KMS-11 (cell line): ENCODE data around the gene E2F6.

ENCODE experiments used
- H2AFZ ChIP-seq: fragments of 200-600 bp; sonication (generic); 2 replicates; pipeline ENCODE4 v1.6.1; 2016; ENCODE audit warnings: antibody characterized with exemption, mixed run types, low read depth
- H3K27ac ChIP-seq: fragments of 200-600 bp; sonication (generic); 2 replicates; pipeline ENCODE4 v1.6.1; 2016; ENCODE audit warnings: mild to moderate bottlenecking, mixed run types
- H3K27me3 ChIP-seq: fragments of 200-600 bp; sonication (generic); 2 replicates; pipeline ENCODE4 v1.6.1; 2017; ENCODE audit warnings: mild to moderate bottlenecking, low read depth, mixed run types, moderate library complexity; ENCODE audit not compliant: insufficient read depth
- H3K36me3 ChIP-seq: fragments of 200-600 bp; sonication (generic); 2 replicates; pipeline ENCODE4 v1.6.1; 2017; ENCODE audit warnings: mild to moderate bottlenecking, mixed run types; ENCODE audit not compliant: insufficient read depth
- H3K4me1 ChIP-seq: fragments of 200-600 bp; sonication (generic); 2 replicates; pipeline ENCODE4 v1.6.1; 2016; ENCODE audit warnings: mild to moderate bottlenecking, low read depth, mixed run types; ENCODE audit not compliant: poor library complexity, severe bottlenecking
- H3K4me2 ChIP-seq: fragments of 200-600 bp; sonication (generic); 2 replicates; pipeline ENCODE4 v1.7.0; 2016; ENCODE audit warnings: mild to moderate bottlenecking, mixed run types
- H3K4me3 ChIP-seq: fragments of 200-600 bp; sonication (generic); IDR thresholded peaks from 2 replicates; pipeline ENCODE4 v1.6.1; 2017; ENCODE audit warnings: low read depth, low read length, mixed read lengths; ENCODE audit not compliant: insufficient read depth
- H3K79me2 ChIP-seq: fragments of 200-600 bp; sonication (generic); 2 replicates; pipeline ENCODE4 v1.6.1; 2016; ENCODE audit warnings: low read depth, mixed run types; ENCODE audit not compliant: insufficient read depth
- H3K9ac ChIP-seq: fragments of 200-600 bp; sonication (generic); 2 replicates; pipeline ENCODE4 v1.6.1; 2016; ENCODE audit warnings: mild to moderate bottlenecking, mixed run types
- H4K20me1 ChIP-seq: fragments of 200-600 bp; sonication (generic); 2 replicates; pipeline ENCODE4 v1.6.1; 2016; ENCODE audit warnings: mild to moderate bottlenecking, mixed run types; ENCODE audit not compliant: insufficient read depth
- TF ChIP-seq, protein P1 (sequence below): fragments of 200-600 bp; sonication (generic); conservative IDR thresholded peaks from 2 replicates; pipeline ENCODE4 v1.6.1; 2017; ENCODE audit warnings: low read depth, mild to moderate bottlenecking, antibody characterized with exemption, low read length, moderate library complexity, mixed read lengths

Gene E2F6

DNA sequence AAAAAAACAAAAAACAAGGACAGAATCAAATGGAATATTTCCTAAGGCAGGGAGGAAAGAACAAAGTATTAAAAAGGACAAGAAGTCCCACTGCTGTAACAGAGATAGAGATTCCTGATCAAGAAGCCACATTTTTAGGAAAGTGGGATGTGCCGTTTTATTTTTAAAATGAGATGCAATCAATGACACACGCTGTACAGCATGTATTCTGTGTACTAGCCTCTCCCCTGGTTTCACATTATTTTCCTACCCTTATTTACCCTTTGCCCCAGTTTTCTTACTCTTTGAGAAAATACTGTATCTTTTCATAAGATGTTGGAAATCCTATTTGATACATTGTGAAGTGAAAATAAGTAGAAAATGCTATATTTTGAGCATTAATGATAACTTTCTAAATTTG is 45.8 kb downstream of the E2F6 start:
- H3K9ac ChIP-seq, result no peak overlapping the region
- no peaks in the 10 kb centered on the region for H3K4me1 ChIP-seq
- H4K20me1 ChIP-seq, result no peaks in the 10 kb centered on the region
- no peaks in the 10 kb centered on the region for H3K36me3 ChIP-seq
- no peak overlapping the region for H3K27ac ChIP-seq
- H2AFZ ChIP-seq, result no peak overlapping the region
- no peaks in the 10 kb centered on the region for H3K27me3 ChIP-seq
- no peak overlapping the region for H3K4me2 ChIP-seq
- TF ChIP-seq, protein P1, sequence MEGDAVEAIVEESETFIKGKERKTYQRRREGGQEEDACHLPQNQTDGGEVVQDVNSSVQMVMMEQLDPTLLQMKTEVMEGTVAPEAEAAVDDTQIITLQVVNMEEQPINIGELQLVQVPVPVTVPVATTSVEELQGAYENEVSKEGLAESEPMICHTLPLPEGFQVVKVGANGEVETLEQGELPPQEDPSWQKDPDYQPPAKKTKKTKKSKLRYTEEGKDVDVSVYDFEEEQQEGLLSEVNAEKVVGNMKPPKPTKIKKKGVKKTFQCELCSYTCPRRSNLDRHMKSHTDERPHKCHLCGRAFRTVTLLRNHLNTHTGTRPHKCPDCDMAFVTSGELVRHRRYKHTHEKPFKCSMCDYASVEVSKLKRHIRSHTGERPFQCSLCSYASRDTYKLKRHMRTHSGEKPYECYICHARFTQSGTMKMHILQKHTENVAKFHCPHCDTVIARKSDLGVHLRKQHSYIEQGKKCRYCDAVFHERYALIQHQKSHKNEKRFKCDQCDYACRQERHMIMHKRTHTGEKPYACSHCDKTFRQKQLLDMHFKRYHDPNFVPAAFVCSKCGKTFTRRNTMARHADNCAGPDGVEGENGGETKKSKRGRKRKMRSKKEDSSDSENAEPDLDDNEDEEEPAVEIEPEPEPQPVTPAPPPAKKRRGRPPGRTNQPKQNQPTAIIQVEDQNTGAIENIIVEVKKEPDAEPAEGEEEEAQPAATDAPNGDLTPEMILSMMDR, result no peak
- no peaks in the 10 kb centered on the region for H3K79me2 ChIP-seq
- H3K4me3 ChIP-seq, result no peak overlapping the region

DNA sequence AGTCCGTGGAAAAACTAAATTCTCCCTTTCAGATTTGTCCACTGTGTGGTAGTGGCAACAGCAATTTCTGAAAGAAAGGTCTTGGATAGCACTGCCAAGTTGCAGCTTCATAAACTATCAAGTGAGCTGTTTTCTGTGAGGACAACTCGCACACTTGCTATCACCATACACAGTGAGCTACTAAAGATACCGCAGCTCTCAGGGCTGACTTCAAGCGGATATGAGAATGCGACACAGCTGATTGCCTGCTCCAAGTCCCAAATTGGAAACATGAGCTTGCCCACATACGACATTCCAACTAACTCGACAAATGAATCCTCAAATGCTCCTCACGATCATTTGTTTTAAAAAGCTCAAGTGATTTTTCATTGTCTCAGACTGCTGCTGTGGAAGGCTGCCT is 46.2 kb downstream of the E2F6 start:
- no peaks in the 10 kb centered on the region for H4K20me1 ChIP-seq
- no peak overlapping the region for H3K9ac ChIP-seq
- no peak overlapping the region for H3K4me2 ChIP-seq
- no peak overlapping the region for H3K27ac ChIP-seq
- TF ChIP-seq, protein P1, result no peak
- no peak overlapping the region for H3K4me3 ChIP-seq
- H3K79me2 ChIP-seq, result no peaks in the 10 kb centered on the region
- no peaks in the 10 kb centered on the region for H3K27me3 ChIP-seq
- H3K4me1 ChIP-seq, result no peaks in the 10 kb centered on the region
- no peaks in the 10 kb centered on the region for H3K36me3 ChIP-seq
- no peak overlapping the region for H2AFZ ChIP-seq

DNA sequence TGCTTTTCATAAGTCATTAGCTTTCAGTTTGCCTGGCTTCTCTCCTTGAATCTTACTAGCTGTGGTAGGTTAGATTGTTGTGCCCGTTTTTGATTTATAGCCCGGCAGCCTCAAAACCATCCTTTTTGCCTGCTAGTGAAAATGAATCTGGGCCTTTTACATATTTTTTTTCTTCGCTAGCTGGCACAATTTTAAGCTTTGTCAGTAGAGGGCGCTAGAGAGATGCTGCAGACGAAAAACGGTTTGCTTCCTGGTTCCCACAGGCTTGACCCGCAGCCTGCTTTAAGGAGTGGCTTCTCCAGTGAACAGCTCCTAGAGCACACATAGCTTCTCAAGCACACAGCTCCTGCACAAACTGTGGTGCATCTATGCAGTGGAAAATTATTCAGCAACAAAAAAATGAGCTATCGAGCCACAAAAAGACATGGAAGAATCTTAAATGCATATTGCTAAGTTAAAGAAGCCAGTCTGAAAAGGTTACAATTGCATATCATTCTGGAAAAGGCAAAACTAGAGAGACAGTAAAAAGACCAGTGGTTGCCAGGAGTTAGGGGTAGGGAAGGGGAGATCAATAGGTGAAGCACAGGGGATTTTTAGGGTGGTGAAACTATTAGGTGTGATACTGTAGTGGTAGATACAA is 47.9 kb downstream of the E2F6 start:
- no peaks in the 10 kb centered on the region for H3K27me3 ChIP-seq
- TF ChIP-seq, protein P1, result peak; percentile 71
- no peak overlapping the region for H3K4me3 ChIP-seq
- no peak overlapping the region for H2AFZ ChIP-seq
- no peak overlapping the region for H3K9ac ChIP-seq
- no peaks in the 10 kb centered on the region for H3K36me3 ChIP-seq
- H3K4me2 ChIP-seq, result no peak overlapping the region
- no peaks in the 10 kb centered on the region for H4K20me1 ChIP-seq
- H3K79me2 ChIP-seq, result no peaks in the 10 kb centered on the region
- H3K27ac ChIP-seq, result no peak overlapping the region
- no peaks in the 10 kb centered on the region for H3K4me1 ChIP-seq

DNA sequence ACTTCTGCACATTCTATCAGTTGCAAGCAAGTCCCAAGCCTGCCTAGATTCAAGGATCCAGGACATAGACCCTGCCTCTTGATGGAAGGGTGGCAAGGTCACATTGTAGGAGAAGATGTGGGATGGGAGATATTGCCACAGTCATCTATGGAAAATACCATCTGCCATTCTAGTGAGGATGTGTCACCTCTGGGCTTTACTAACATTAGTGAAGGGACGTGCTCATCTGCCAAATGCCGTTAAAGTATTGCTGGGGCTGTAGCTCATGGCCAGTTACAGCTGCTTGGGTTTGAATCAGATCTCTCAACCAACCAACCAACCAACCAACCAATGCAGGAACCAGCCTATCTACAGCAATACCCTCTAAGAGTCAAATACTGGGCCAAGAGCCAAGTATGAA is 49.0 kb downstream of the E2F6 start:
- Histone ChIP-seq H3K79me2 (no peaks in the 10 kb centered on the region), H3K4me1 (no peaks in the 10 kb centered on the region), H3K36me3 (no peaks in the 10 kb centered on the region), H3K9ac (no peak overlapping the region), H3K4me3 (no peak overlapping the region), H3K27ac (no peak overlapping the region), H3K27me3 (no peaks in the 10 kb centered on the region), H3K4me2 (no peak overlapping the region), H4K20me1 (no peaks in the 10 kb centered on the region), H2AFZ (no peak overlapping the region)
- TF ChIP-seq, protein P1, result no peak
